GM12892 (cell line): Measurements from ENCODE around the gene TLCD5. TPM values are rescaled to one million over a fixed set of nuclear protein-coding genes. Genes with fewer than 3 reads are reported as not detected.
A peak's percentile ranks its signal among the peaks of the same experiment; 100 is the strongest.

Experiments used
- DNase-seq: peaks from one replicate; pipeline ENCODE4 v3.0.0; 2011; ENCODE audit not compliant: insufficient read length
- FAIRE-seq: peaks from 2 replicates; lab custom pipeline; 2011; peaks lifted over from hg19 to GRCh38; lab: Jason Lieb, UNC
- POLR2A ChIP-seq: IDR thresholded peaks from 2 replicates; pipeline ENCODE4 v1.6.1; 2011; ENCODE audit warnings: low read depth, low read length, control low read depth
- POLR2AphosphoS5 ChIP-seq: IDR thresholded peaks from 2 replicates; pipeline ENCODE4 v1.6.1; 2011; ENCODE audit warnings: low read depth, low read length, control low read depth
- TAF1 ChIP-seq: IDR thresholded peaks from 2 replicates; pipeline ENCODE4 v1.6.1; 2011; ENCODE audit warnings: low read depth, mild to moderate bottlenecking, control low read depth, low read length, borderline replicate concordance
- polyA plus RNA-seq: library from polyadenylated mRNA; unstranded; fragments of >200 nt; gene quantifications from one replicate; pipeline ENCODE4 v1.2.1, GENCODE V29; 2012; ENCODE audit warnings: missing spikeins, inconsistent platforms; ENCODE audit not compliant: missing spikeins

TLCD5 gene
- 1.8 TPM for polyA plus RNA-seq

DNA sequence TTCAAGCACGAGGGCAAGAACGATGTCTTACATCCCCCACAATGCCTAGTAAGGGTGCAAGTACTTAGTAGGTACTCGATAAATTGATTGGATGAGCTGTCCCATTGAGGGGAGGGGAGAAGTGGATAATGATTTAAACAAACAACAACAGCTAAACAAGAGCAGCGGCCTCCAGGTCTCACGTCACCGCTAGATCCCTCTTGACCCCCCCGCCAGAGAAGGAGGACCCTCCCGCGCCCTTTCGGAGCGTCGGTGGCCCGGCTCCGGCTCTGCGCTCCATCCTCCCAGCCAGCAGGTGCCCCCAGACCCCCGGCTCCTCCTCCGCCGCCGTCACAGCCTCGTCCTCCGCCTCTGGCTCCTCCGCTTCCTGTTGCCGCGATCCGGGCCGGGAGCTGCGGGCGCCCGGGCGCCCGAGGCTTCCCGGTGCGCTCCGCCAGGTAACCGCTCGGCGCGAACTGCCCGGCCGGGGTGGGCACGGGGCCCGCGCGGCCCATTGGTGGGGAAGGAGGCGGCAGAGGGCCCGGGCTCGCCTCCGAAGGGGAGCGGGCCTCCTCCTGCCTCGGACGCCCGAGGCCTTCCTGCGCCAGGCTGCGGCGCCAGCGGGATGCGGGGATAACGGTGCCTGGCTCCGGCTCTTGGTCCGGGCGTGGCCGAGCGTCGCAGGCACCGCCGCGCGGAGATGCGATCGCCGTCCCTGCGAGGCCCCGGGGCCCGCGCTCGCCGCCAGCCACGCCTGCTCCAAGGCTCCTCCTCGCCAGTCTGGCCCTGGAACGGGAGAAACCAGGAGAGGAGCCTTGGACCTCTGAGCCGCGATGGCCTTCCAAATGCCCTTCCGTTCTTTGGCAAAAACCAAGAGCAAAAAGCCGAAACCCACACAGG, at the start of gene TLCD5:
Gene TLCD5, plus strand, starts transcription at position 368 of the 879 bp plus-strand sequence. CDS start 2,143 bp downstream, outside the sequence.
- FAIRE-seq (peak; percentile 54), DNase-seq (peak; percentile 27)
- TF ChIP-seq TAF1 (no peak), POLR2A (0 out of 2 replicates have a peak, but pooled peaks have one; percentile 20), POLR2AphosphoS5 (no peak)

DNA sequence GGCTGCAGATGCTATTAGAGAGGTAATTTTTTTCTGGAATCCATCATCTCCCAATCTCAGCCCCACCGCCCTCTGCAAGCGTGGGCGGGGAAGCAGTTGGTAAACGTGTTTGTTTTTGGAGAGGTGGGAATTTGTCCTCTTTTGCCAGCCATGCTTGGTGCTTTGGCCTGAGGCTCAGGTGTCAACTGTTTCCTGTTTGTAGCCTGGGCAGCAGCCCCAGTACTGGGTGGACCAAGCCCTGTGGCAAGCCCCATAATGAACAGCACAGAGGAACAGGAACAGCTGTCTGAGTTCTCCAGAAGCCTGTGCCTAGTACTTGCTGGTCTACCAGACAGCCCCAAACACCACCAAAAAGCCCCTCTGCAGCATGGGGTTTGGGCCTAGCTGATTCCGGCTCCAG, 45.6 kb upstream of the TLCD5 start:
- FAIRE-seq (no peak), DNase-seq (no peak)
- TF ChIP-seq POLR2A = no peak
- no peak for TF ChIP-seq POLR2AphosphoS5
- no peak for TF ChIP-seq TAF1

DNA sequence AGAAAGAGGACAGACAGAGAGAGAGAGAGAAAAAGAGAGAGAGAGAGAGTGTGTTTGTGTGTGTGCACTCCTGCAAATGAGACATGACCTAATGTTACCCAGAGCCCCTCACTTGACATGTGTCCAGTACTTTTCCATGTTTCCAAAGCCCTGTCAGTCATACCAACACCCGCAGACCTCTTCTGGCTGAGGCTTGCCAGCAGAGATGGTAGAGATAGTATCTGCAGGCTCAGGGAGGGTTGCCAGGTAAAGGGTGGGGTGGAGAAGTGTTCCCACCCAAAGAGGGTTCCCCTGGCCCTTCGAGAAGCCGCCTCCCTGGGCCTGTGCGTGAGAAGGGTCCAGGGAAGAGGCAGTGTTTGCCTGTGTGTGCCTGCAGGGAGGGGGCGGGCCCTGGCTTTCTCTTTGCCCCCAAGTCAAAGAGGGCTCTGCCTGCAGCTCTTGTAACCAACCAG, 44.5 kb upstream of the TLCD5 start:
- no peak for DNase-seq
- TF ChIP-seq POLR2AphosphoS5 = no peak
- TF ChIP-seq POLR2A = no peak
- TF ChIP-seq TAF1 = no peak
- FAIRE-seq = no peak

DNA sequence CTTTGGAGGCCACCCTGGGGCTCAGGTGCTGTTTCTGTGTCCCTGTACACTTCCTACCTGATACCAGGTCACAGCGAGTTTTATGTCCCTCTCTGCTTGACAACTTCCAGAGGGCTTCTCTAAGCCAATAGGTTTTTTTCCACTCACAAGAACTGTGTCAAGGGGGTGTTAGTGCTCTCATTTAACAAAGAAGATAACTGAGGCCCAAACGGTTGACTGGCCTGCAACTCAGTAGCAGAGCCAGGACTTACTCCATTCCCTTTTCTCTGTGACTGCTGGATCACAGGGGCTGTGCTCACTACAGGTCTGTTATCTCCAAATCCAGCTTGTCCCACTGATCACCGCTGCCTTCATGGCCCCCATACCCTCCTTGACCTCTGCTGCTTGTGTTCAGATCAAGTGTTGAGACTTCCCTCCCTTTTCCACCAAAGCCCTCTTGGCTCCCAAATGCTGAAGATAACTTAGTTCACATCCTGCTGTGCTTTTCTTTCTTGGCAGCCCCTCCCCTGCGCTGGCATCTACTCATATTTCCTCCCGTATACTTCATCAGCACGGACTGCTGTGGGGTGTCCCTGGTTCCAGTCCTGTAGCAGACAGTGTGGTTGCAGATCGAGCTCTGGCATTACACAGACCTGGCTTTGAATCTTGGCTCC, 43.8 kb upstream of the TLCD5 start:
- no peak for FAIRE-seq
- no peak for DNase-seq
- TF ChIP-seq TAF1 = no peak
- TF ChIP-seq POLR2A = no peak
- no peak for TF ChIP-seq POLR2AphosphoS5

DNA sequence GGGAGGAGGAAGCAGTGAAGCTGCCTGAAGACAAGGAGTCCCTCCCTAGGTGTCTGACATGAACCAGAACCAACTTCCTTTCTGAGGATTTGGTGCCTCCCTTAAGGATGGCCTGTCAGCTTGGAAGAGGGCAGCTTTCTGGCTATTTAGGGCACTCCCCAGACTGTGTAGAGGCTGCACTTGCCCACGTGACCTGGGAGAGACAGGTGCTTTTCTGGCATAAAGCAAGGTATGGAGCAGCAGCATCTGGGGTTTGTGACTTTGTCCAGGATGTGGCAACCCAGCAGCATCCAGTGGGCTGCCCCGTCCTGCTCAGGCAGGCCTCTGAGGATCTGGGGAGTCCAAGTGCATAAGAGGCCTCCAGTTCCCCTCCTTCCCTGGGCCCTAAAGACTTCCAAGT, 42.0 kb upstream of the TLCD5 start:
- TF ChIP-seq TAF1 = no peak
- TF ChIP-seq POLR2A = no peak
- TF ChIP-seq POLR2AphosphoS5 = no peak
- DNase-seq (no peak), FAIRE-seq (no peak)

DNA sequence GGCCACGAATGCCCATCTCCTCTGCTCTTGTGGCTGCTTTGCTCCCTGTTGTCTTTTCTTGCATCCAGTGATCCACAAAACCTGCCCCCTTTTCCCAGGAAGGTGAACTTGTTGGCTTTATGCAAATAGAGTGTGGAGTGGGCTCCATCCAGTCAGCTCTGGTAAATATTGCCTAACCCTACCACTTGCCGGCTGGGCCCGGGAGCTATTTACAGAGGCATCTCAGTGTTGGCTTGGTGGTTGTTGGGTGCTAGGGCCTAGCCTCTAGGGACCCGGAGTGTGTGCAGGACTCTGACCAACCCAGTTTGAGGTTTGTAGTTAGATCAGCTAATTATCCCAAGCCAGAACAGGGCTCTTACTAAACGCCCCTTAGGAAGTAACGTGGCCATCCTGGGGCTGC, 40.8 kb upstream of the TLCD5 start:
- TF ChIP-seq POLR2A (no peak), POLR2AphosphoS5 (no peak), TAF1 (no peak)
- FAIRE-seq (no peak), DNase-seq (no peak)

DNA sequence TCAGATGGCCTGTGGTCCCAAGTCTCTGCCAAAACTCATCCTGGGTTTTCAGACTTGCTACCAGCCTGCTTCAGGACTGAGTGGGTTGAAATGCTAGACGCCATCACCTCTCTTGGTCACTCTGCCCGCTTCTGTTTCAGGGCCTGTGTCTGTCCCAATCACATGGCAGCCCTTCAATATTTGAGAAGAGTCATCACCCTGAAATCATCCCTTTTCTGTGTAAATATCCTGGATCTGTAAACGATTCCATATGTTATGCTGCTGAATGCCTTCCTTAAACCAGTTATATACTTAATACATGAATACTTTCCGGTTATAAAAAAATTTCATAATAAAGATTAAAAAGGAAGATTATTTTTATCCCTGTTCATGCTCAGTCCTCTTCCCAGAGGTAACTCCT, 39.8 kb upstream of the TLCD5 start:
- DNase-seq (no peak), FAIRE-seq (no peak)
- TF ChIP-seq TAF1 (no peak), POLR2AphosphoS5 (no peak), POLR2A (no peak)

DNA sequence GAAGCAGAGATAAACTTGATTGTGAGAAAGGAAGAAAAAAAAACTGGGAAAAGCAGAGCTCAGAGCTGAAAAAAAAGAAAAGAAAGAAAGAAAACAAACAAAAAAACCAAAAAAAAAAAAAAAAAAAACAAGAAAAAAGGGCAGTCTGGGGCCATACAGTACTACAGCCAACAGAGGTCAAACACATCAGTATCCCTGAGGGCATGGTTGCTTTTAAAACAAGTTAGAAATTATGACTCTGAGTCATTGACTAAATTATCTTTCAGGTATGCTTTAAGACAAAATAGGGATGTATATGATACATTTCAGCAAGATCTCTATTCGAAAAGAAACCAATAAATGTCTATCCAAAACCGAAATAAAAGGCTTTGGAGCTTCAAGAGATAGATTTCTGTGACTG, 37.1 kb upstream of the TLCD5 start:
- TF ChIP-seq TAF1 (no peak), POLR2AphosphoS5 (no peak), POLR2A (no peak)
- FAIRE-seq (no peak), DNase-seq (no peak)

DNA sequence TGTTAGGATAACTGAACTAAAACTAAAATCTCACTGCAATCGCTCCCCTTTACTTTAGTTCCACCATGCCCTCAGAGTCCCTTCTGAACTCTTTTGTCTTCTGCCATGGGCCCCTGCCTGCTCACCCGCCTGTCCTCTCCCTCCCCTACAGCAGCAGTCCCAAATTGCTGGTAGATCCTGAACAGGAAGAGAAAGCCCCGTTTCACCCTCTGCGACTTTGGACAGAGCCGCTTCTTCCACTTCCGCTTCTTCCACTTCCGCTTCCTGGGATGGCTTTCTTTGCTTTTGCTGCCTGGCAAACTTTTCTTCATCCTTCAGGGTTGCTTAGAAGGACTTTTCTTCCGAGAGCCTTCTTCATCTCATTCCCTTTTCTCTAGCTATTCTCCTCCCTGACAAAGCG, 35.7 kb upstream of the TLCD5 start:
- no peak for TF ChIP-seq TAF1
- TF ChIP-seq POLR2AphosphoS5 = no peak
- no peak for TF ChIP-seq POLR2A
- no peak for DNase-seq
- no peak for FAIRE-seq

DNA sequence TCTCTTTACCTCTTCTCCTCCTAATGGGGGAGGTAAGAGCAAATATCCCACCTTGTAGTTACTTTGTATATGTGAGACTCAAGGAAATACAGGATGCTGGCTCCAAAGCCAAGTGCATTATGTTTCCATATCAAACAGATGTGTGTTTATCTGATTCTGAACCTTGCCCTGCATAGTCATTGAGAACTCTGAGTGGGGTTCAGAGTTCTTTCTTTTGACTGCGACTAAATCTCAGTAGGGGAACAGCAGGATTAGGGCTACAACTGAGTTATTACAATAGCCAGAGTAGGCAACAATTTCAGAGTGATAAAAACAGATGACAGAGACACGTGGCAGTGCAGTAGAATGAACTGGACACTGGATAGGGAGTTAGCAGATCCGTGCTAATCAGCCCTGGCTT, 34.1 kb upstream of the TLCD5 start:
- DNase-seq = no peak
- TF ChIP-seq TAF1 = no peak
- no peak for TF ChIP-seq POLR2A
- no peak for TF ChIP-seq POLR2AphosphoS5
- FAIRE-seq = no peak

DNA sequence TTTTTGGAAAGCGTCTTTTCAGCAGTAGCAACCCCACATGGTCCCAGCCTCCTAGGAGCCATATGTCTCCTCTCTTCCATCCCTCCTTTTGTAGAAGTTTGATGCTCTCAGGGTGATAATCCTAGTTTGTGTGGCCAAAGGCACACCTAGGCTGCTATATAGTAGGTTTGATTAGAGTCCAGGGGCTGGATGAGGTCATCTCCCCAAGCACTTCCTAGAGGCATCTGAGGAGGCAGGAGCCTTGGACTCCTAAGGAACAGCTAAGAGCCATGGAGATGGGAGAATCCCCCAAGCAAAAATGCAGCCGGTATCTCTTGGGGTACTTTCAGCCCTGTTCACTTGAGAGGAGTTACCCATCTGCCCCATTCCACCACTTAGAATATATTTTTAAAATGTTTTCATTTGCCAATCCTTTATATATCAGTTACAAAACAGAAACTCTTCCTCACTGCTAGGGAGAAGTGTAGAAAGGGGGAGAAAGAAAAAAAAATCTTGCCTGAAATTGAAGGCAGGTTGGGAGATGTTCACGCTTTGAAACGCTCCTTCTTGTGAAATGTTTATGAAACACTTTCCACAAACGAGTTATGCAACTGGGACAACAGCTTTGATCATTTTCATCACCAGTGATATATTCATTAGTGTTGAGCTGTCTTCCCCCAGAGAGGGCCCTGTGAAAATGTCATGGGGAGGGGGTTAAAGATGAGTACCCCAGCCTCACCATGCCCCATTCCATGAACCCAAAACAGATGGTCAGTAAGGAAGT, 31.9 kb upstream of the TLCD5 start:
- DNase-seq = no peak
- TF ChIP-seq POLR2A = no peak
- no peak for TF ChIP-seq TAF1
- no peak for TF ChIP-seq POLR2AphosphoS5
- no peak for FAIRE-seq
